ENCODE data around the gene TCERG1L.

The TCERG1L gene

GRCh38 chr10:131073469-131074035 is 238.0 kb downstream of the TCERG1L start:
- H3K27me3 ChIP-seq (ENCODE audit: insufficient read depth, poor library complexity, severe bottlenecking), result no peaks in the 10 kb centered on the region
- no peak for DNase-seq (ENCODE audit: low read depth in 1 of 2, low spot score in 1 of 2)
- TF ChIP-seq REST (IDR thresholded peaks at IDR 0.05; ENCODE audit: insufficient replicate concordance, low read depth) (no peak), SPI1 (IDR thresholded peaks at IDR 0.05; ENCODE audit: borderline replicate concordance, low read depth) (no peak), GABPA (IDR thresholded peaks at IDR 0.05; ENCODE audit: low read depth) (no peak), CTCF (IDR thresholded peaks at IDR 0.05; ENCODE audit: insufficient read depth, low read length) (no peak), POLR2AphosphoS5 (IDR thresholded peaks at IDR 0.05; ENCODE audit: low read depth) (no peak)
- no peak overlapping the region for H3K4me3 ChIP-seq (replicated peaks; ENCODE audit: insufficient read depth, low read length)
- no peak overlapping the region for H3K27ac ChIP-seq (replicated peaks)

GRCh38 chr10:131072651-131073468 is 238.7 kb downstream of the TCERG1L start:
- TF ChIP-seq SPI1 (IDR thresholded peaks at IDR 0.05; ENCODE audit: borderline replicate concordance, low read depth) (no peak), GABPA (IDR thresholded peaks at IDR 0.05; ENCODE audit: low read depth) (no peak), CTCF (IDR thresholded peaks at IDR 0.05; ENCODE audit: insufficient read depth, low read length) (no peak), REST (IDR thresholded peaks at IDR 0.05; ENCODE audit: insufficient replicate concordance, low read depth) (no peak), POLR2AphosphoS5 (IDR thresholded peaks at IDR 0.05; ENCODE audit: low read depth) (no peak)
- H3K27me3 ChIP-seq (ENCODE audit: insufficient read depth, poor library complexity, severe bottlenecking), result no peaks in the 10 kb centered on the region
- DNase-seq (ENCODE audit: low read depth in 1 of 2, low spot score in 1 of 2), result no peak
- no peak overlapping the region for H3K4me3 ChIP-seq (replicated peaks; ENCODE audit: insufficient read depth, low read length)
- H3K27ac ChIP-seq (replicated peaks), result no peak overlapping the region

GRCh38 chr10:131071721-131072120 is 239.8 kb downstream of the TCERG1L start:
- no peak for TF ChIP-seq GABPA (IDR thresholded peaks at IDR 0.05; ENCODE audit: low read depth)
- no peak for TF ChIP-seq REST (IDR thresholded peaks at IDR 0.05; ENCODE audit: insufficient replicate concordance, low read depth)
- no peak for TF ChIP-seq CTCF (IDR thresholded peaks at IDR 0.05; ENCODE audit: insufficient read depth, low read length)
- no peak for TF ChIP-seq SPI1 (IDR thresholded peaks at IDR 0.05; ENCODE audit: borderline replicate concordance, low read depth)
- TF ChIP-seq POLR2AphosphoS5 (IDR thresholded peaks at IDR 0.05; ENCODE audit: low read depth), result no peak
- H3K27me3 ChIP-seq (ENCODE audit: insufficient read depth, poor library complexity, severe bottlenecking), result no peaks in the 10 kb centered on the region
- no peak for DNase-seq (ENCODE audit: low read depth in 1 of 2, low spot score in 1 of 2)
- no peak overlapping the region for H3K27ac ChIP-seq (replicated peaks)
- no peak overlapping the region for H3K4me3 ChIP-seq (replicated peaks; ENCODE audit: insufficient read depth, low read length)
